HEK293 (cell line): ENCODE measurements around the gene STMND1.

Experiments
- KLF16 ChIP-seq: fragments of 450-650 bp; formaldehyde crosslinking; IDR thresholded peaks from 2 replicates; pipeline ENCODE4 v1.5.1; 2017; ENCODE audit warnings: missing biosample characterization, missing genetic modification characterization
- PRDM1 ChIP-seq: fragments of 450-650 bp; formaldehyde crosslinking; IDR thresholded peaks from 2 replicates; pipeline ENCODE4; 2016; ENCODE audit warnings: missing biosample characterization, missing genetic modification characterization
- ZNF707 ChIP-seq: fragments of 450-650 bp; formaldehyde crosslinking; IDR thresholded peaks from 2 replicates; pipeline ENCODE4 v1.5.1; 2016; ENCODE audit warnings: missing biosample characterization, missing genetic modification characterization
- TF ChIP-seq, protein P1 (sequence below): fragments of 450-650 bp; formaldehyde crosslinking; IDR thresholded peaks from 2 replicates; pipeline ENCODE4 v1.5.1; 2016; ENCODE audit warnings: missing biosample characterization, missing genetic modification characterization

DNA sequence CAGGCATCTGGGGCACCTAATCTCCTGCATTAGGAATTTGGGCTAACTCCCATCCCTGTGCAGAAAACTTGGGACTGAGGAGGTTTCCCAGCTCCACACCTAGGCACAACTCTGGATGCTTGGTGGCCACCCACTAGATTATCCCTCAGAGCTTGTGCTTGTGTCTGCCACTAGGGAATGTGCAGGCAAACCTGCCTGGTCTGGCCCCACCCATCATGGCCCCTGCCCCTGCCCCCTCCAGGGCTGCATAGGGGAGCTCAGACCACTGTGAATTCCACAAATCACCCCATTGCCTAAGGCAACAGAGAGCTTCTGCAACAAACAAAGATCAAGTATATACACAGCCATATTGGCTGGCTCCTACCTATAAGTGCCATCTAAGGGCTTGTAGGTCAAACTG is 31.1 kb downstream of the STMND1 start:
- TF ChIP-seq, protein P1, sequence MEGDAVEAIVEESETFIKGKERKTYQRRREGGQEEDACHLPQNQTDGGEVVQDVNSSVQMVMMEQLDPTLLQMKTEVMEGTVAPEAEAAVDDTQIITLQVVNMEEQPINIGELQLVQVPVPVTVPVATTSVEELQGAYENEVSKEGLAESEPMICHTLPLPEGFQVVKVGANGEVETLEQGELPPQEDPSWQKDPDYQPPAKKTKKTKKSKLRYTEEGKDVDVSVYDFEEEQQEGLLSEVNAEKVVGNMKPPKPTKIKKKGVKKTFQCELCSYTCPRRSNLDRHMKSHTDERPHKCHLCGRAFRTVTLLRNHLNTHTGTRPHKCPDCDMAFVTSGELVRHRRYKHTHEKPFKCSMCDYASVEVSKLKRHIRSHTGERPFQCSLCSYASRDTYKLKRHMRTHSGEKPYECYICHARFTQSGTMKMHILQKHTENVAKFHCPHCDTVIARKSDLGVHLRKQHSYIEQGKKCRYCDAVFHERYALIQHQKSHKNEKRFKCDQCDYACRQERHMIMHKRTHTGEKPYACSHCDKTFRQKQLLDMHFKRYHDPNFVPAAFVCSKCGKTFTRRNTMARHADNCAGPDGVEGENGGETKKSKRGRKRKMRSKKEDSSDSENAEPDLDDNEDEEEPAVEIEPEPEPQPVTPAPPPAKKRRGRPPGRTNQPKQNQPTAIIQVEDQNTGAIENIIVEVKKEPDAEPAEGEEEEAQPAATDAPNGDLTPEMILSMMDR: no peak
- TF ChIP-seq ZNF707 (tag by site-specific recombination): no peak
- no peak for TF ChIP-seq KLF16 (tag by site-specific recombination)
- TF ChIP-seq PRDM1 (tag by site-specific recombination): no peak
